ENCODE results near the gene FA2H.

DNA sequence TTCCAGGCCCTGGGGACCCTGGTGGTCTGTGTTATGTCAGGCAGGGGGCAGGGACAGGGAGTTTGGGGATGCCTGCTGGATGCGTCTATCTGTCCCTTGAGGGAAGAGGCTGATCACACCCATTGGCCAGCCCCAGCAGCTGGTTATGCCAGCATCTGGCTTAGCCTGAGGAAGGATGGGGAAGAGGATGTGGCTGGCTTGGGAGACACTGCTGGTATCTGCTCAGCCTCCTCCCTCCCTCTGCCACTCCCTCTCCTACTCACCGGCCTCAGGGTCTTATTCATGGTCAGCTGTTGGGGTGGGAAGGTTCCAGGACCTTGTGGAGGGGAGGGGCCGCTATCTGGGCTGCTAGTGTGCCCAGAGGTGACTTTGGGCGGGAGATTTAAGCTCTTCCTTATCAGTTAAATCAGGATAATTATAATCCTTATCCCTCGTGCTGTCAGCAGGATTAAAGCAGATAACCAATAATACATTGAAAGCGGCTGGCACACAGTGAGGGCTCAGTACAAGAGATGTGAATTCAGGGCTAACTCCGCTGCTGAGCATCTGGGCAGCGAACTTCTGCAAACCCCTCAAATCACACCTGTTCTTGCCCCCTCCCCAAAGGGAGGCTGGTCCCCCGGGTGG, 38.0 kb downstream of the FA2H start:
- TF ChIP-seq, protein P1, sequence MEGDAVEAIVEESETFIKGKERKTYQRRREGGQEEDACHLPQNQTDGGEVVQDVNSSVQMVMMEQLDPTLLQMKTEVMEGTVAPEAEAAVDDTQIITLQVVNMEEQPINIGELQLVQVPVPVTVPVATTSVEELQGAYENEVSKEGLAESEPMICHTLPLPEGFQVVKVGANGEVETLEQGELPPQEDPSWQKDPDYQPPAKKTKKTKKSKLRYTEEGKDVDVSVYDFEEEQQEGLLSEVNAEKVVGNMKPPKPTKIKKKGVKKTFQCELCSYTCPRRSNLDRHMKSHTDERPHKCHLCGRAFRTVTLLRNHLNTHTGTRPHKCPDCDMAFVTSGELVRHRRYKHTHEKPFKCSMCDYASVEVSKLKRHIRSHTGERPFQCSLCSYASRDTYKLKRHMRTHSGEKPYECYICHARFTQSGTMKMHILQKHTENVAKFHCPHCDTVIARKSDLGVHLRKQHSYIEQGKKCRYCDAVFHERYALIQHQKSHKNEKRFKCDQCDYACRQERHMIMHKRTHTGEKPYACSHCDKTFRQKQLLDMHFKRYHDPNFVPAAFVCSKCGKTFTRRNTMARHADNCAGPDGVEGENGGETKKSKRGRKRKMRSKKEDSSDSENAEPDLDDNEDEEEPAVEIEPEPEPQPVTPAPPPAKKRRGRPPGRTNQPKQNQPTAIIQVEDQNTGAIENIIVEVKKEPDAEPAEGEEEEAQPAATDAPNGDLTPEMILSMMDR (IDR thresholded peaks at IDR 0.05 in 4 of 5, conservative IDR thresholded peaks at IDR 0.05 in 1 of 5) = no peak
- TF ChIP-seq POLR2A (IDR thresholded peaks at IDR 0.05) = no peak

Data from gastrocnemius medialis (tissue), 4 donors.